ENCODE results near the gene RHOD. TPM values are rescaled to one million over a fixed set of nuclear protein-coding genes. Genes with fewer than 3 reads are reported as not detected.

Gene RHOD
- total RNA-seq, 1 experiment from 2014 or later, result 17.1 TPM

DNA sequence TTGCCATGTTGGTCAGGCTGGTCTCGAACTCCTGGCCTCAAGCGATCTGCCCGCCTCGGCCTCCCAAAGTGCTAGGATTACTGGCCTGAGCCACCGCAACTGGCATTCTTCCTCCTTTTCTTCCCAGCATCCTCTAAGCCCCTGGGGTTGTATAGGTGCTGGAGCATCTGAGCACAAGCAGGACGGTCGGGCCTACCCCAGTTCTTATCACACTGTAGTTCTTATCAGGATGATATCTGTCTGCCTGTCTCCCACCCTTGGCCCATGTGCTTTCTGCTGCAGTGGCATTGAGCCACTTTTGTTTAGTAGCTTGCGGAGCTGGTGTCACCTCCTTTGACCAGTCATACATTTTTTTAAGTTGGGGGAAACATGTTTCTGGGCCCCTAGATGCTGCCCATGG is 1.9 kb downstream of the RHOD start:
- ChIA-PET POLR2A (no interaction called here), CTCF (no interaction called here)
- Histone ChIP-seq H3K4me1 (peaks cover 40% of the 10 kb centered on the region), H3K4me3 (ENCODE audit: low read depth, low read length) (no peak overlapping the region), H3K27me3 (replicated peaks; ENCODE audit: control insufficient read depth, insufficient read depth, low read length) (no peaks in the 10 kb centered on the region), H3K9me3 (no peaks in the 10 kb centered on the region), H3K36me3 (ENCODE audit: control insufficient read depth, insufficient read depth, low read length) (no peaks in the 10 kb centered on the region)
- intact Hi-C loops (cut with micrococcal nuclease; ENCODE audit: unreplicated experiment), result loop anchor here (5.0 kb wide), 1 partner anchor 259 kb away; no protein-coding TSS in a partner anchor
- peak overlapping the region; percentile 32 for H3K4me3 Mint-ChIP-seq (ENCODE audit: unreplicated experiment)
- BruUV-seq (replicated peaks), result no TSS peak
- no peaks in the 10 kb centered on the region for H3K9me3 Mint-ChIP-seq (ENCODE audit: unreplicated experiment)
- TF ChIP-seq, protein P1, sequence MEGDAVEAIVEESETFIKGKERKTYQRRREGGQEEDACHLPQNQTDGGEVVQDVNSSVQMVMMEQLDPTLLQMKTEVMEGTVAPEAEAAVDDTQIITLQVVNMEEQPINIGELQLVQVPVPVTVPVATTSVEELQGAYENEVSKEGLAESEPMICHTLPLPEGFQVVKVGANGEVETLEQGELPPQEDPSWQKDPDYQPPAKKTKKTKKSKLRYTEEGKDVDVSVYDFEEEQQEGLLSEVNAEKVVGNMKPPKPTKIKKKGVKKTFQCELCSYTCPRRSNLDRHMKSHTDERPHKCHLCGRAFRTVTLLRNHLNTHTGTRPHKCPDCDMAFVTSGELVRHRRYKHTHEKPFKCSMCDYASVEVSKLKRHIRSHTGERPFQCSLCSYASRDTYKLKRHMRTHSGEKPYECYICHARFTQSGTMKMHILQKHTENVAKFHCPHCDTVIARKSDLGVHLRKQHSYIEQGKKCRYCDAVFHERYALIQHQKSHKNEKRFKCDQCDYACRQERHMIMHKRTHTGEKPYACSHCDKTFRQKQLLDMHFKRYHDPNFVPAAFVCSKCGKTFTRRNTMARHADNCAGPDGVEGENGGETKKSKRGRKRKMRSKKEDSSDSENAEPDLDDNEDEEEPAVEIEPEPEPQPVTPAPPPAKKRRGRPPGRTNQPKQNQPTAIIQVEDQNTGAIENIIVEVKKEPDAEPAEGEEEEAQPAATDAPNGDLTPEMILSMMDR (IDR thresholded peaks at IDR 0.05; ENCODE audit: insufficient read depth in 1 of 2, low read depth in 1 of 2, low read length in 1 of 2, severe bottlenecking in 1 of 2, unreplicated experiment in 1 of 2), result no peak
- H3K27me3 Mint-ChIP-seq (ENCODE audit: insufficient read depth, unreplicated experiment), result no peaks in the 10 kb centered on the region
- DNase-seq, result no peak
- H3K4me1 Mint-ChIP-seq (ENCODE audit: low read depth, unreplicated experiment), result peaks cover 33% of the 10 kb centered on the region
- no peaks in the 10 kb centered on the region for H3K36me3 Mint-ChIP-seq (ENCODE audit: insufficient read depth, unreplicated experiment)
- no peak overlapping the region for H3K27ac Mint-ChIP-seq (ENCODE audit: unreplicated experiment)

DNA sequence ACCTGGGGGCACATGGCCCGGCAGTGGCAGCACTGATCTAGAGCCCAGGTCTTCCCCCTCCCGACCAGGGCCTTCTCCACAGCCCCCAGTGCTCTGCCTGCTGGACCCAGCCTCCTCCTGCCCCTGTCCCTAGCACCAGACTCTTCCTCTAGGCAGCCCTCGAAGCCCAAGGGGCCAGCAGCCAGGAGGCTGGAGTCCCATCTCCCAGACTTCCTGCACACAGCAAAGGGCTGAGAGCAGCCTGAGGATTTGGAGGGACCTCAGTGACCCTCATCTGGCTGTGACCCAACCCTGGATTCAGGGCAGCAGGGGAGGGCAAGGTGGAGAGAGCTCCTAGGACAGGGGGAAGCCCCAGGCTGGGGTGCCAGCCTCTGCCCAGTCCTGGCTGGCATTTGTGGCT is 3.0 kb downstream of the RHOD start:
- Histone ChIP-seq H3K4me3 (ENCODE audit: low read depth, low read length) (no peak overlapping the region), H3K4me1 (peaks cover 32% of the 10 kb centered on the region), H3K27me3 (replicated peaks; ENCODE audit: control insufficient read depth, insufficient read depth, low read length) (no peaks in the 10 kb centered on the region), H3K36me3 (ENCODE audit: control insufficient read depth, insufficient read depth, low read length) (no peaks in the 10 kb centered on the region), H3K9me3 (no peaks in the 10 kb centered on the region)
- no TSS peak for BruUV-seq (replicated peaks)
- Mint-ChIP-seq H3K4me3 (ENCODE audit: unreplicated experiment) (no peak overlapping the region), H3K9me3 (ENCODE audit: unreplicated experiment) (no peaks in the 10 kb centered on the region), H3K4me1 (ENCODE audit: low read depth, unreplicated experiment) (peaks cover 26% of the 10 kb centered on the region), H3K36me3 (ENCODE audit: insufficient read depth, unreplicated experiment) (no peaks in the 10 kb centered on the region), H3K27me3 (ENCODE audit: insufficient read depth, unreplicated experiment) (no peaks in the 10 kb centered on the region), H3K27ac (ENCODE audit: unreplicated experiment) (no peak overlapping the region)
- ChIA-PET POLR2A (no interaction called here), CTCF (no interaction called here)
- TF ChIP-seq, protein P1 (IDR thresholded peaks at IDR 0.05; ENCODE audit: insufficient read depth in 1 of 2, low read depth in 1 of 2, low read length in 1 of 2, severe bottlenecking in 1 of 2, unreplicated experiment in 1 of 2), result no peak
- no peak for DNase-seq
- intact Hi-C loops (cut with micrococcal nuclease; ENCODE audit: unreplicated experiment), result loop anchor here (5.0 kb wide), 1 partner anchor 258 kb away; no protein-coding TSS in a partner anchor

DNA sequence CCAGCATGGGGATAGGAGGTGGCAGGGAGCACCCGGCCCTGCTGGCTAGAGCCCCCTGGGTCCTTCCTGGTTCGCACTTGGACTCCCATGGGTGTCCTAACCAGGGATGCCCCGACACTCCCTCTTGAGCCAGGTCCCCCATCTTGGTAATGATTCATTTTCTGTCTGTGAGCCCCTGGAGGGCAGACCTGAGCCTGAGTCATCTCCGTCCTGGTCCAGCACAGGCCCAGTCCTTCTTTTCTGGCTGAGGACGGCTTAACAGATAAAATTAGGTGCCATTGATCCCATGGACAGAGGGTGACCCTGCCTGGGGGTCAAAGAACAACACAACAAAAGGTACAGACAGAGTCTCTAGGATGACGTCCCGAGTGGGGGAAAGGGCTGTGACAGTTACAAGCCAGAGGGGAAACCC is 3.5 kb downstream of the RHOD start:
- Histone ChIP-seq H3K36me3 (ENCODE audit: control insufficient read depth, insufficient read depth, low read length) (no peaks in the 10 kb centered on the region), H3K4me1 (peaks cover 27% of the 10 kb centered on the region), H3K27me3 (replicated peaks; ENCODE audit: control insufficient read depth, insufficient read depth, low read length) (no peaks in the 10 kb centered on the region), H3K4me3 (ENCODE audit: low read depth, low read length) (no peak overlapping the region), H3K9me3 (no peaks in the 10 kb centered on the region)
- CTCF ChIA-PET, result no interaction called here
- no peak overlapping the region for H3K27ac Mint-ChIP-seq (ENCODE audit: unreplicated experiment)
- no peaks in the 10 kb centered on the region for H3K36me3 Mint-ChIP-seq (ENCODE audit: insufficient read depth, unreplicated experiment)
- intact Hi-C loops (cut with micrococcal nuclease; ENCODE audit: unreplicated experiment), result no loop called here
- no peak overlapping the region for H3K4me3 Mint-ChIP-seq (ENCODE audit: unreplicated experiment)
- no TSS peak for BruUV-seq (replicated peaks)
- H3K27me3 Mint-ChIP-seq (ENCODE audit: insufficient read depth, unreplicated experiment), result no peaks in the 10 kb centered on the region
- no peak for DNase-seq
- POLR2A ChIA-PET, result no interaction called here
- no peaks in the 10 kb centered on the region for H3K9me3 Mint-ChIP-seq (ENCODE audit: unreplicated experiment)
- peaks cover 21% of the 10 kb centered on the region for H3K4me1 Mint-ChIP-seq (ENCODE audit: low read depth, unreplicated experiment)
- TF ChIP-seq, protein P1 (IDR thresholded peaks at IDR 0.05; ENCODE audit: insufficient read depth in 1 of 2, low read depth in 1 of 2, low read length in 1 of 2, severe bottlenecking in 1 of 2, unreplicated experiment in 1 of 2), result peak in 1 of 2 experiments; percentile 2
